Activated CD4-positive, alpha-beta T cell treated with anti-CD3 and anti-CD28 coated beads, Interleukin-2, amount 10 ng/mL, durations not matched to agents 7 days and 5 days (primary cell): ENCODE data around the gene GRIA2. TPM values are rescaled to one million over a fixed set of nuclear protein-coding genes. Genes with fewer than 3 reads are reported as not detected.
"Not testable (repeated sequence)": the region's sequence is repeated elsewhere in the genome, so short reads cannot be mapped to it uniquely, and the experiment has no call there.

Experiments used
- CTCF ChIA-PET: fragments of 350-600 bp; sonication (Branson Sonifier 250); formaldehyde crosslinking; loops from one replicate; lab custom pipeline; 2021; ENCODE audit warnings: antibody characterized with exemption; lab: Charles Lee
- POLR2A ChIA-PET: fragments of 350-600 bp; sonication (Branson Sonifier 250); formaldehyde crosslinking; loops from one replicate; lab custom pipeline; 2021; ENCODE audit warnings: antibody characterized with exemption; lab: Charles Lee
- DNase-seq: peaks from one replicate; pipeline ENCODE4 v3.0.0-alpha.2; 2020
- H3K27ac Mint-ChIP-seq: one replicate; pipeline ENCODE4 v1.8.0; 2021; ENCODE audit warnings: mild to moderate bottlenecking, moderate library complexity, mixed read lengths
- H3K27me3 Mint-ChIP-seq: one replicate; pipeline ENCODE4 v1.8.0; 2021; ENCODE audit warnings: mixed read lengths
- H3K36me3 Mint-ChIP-seq: one replicate; pipeline ENCODE4 v1.8.0; 2021; ENCODE audit warnings: low read depth, mixed read lengths
- H3K4me1 Mint-ChIP-seq: one replicate; pipeline ENCODE4 v1.8.0; 2021; ENCODE audit warnings: mixed read lengths
- H3K4me3 Mint-ChIP-seq: one replicate; pipeline ENCODE4 v1.8.0; 2021; ENCODE audit warnings: mild to moderate bottlenecking, moderate library complexity, mixed read lengths
- H3K9me3 Mint-ChIP-seq: one replicate; pipeline ENCODE4 v1.8.0; 2021; ENCODE audit warnings: mixed read lengths
- total RNA-seq, 2 experiments: library from RNA; stranded (reverse); gene quantifications; one replicate each; pipeline ENCODE4 v1.2.3, GENCODE V29; 2021

The GRIA2 gene
- not detected for total RNA-seq

DNA sequence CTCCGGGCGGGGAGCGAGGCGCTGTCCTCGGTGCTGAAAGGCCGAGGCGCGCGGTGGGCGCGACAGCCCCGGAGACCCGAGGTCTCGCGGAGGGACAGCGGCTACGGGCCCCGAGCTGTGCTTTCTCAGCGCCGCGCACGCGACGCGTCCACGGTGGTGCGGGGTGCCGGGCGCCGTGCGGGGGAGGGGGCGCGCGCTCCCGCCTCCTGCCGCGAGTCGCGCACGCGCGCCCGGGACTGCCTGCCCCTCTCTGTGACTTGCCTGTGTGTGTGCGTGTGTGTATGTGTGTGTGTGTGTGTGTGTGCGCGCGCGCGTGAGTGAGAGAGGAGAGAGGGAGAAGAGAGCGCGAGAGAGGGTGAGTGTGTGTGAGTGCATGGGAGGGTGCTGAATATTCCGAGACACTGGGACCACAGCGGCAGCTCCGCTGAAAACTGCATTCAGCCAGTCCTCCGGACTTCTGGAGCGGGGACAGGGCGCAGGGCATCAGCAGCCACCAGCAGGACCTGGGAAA is at the start of gene GRIA2:
GRIA2 (plus strand) TSS at position 358 of the 511 bp plus-strand sequence. CDS start 315 bp downstream, outside the sequence.
- Mint-ChIP-seq H3K9me3 (no peaks in the 10 kb centered on the region), H3K27ac (peak within 1 kb of the TSS; percentile 41), H3K4me3 (no peak within 1 kb of the TSS), H3K4me1 (peaks cover 2% of the 10 kb centered on the region), H3K27me3 (peaks cover 36% of the 10 kb centered on the region), H3K36me3 (no peaks in the 10 kb centered on the region)
- peak; percentile 26 for DNase-seq
- ChIA-PET CTCF (no interaction called here), POLR2A (no interaction called here)

- CTCF ChIA-PET, result no interaction called here
- Mint-ChIP-seq H3K4me1 (no peaks in the 10 kb centered on the region), H3K4me3 (no peak overlapping the region), H3K27me3 (no peaks in the 10 kb centered on the region), H3K27ac (no peak overlapping the region), H3K9me3 (no peaks in the 10 kb centered on the region), H3K36me3 (no peaks in the 10 kb centered on the region)
- no peak for DNase-seq
- POLR2A ChIA-PET, result no interaction called here
These were observed 48.5 kb upstream of the GRIA2 start for GRCh38 chr4:157172011-157172410.

GRCh38 chr4:157180268-157180667 is 40.3 kb upstream of the GRIA2 start:
- H3K4me3 Mint-ChIP-seq, POLR2A ChIA-PET, DNase-seq, H3K9me3 Mint-ChIP-seq, H3K27me3 Mint-ChIP-seq, H3K4me1 Mint-ChIP-seq, H3K27ac Mint-ChIP-seq, H3K36me3 Mint-ChIP-seq, CTCF ChIA-PET: not testable (repeated sequence)

- DNase-seq, result no peak
- H3K4me1 Mint-ChIP-seq, result no peaks in the 10 kb centered on the region
- H3K9me3 Mint-ChIP-seq, result peaks cover 3% of the 10 kb centered on the region
- no peak overlapping the region for H3K27ac Mint-ChIP-seq
- no peak overlapping the region for H3K4me3 Mint-ChIP-seq
- ChIA-PET CTCF (no interaction called here), POLR2A (no interaction called here)
- no peaks in the 10 kb centered on the region for H3K27me3 Mint-ChIP-seq
- H3K36me3 Mint-ChIP-seq, result no peaks in the 10 kb centered on the region
These were observed 36.2 kb upstream of the GRIA2 start for GRCh38 chr4:157184300-157184699.

- ChIA-PET CTCF (no interaction called here), POLR2A (no interaction called here)
- Mint-ChIP-seq H3K9me3 (peaks cover 3% of the 10 kb centered on the region), H3K36me3 (no peaks in the 10 kb centered on the region), H3K27ac (no peak overlapping the region), H3K4me1 (no peaks in the 10 kb centered on the region), H3K27me3 (no peaks in the 10 kb centered on the region), H3K4me3 (no peak overlapping the region)
- no peak for DNase-seq
These were observed 35.2 kb upstream of the GRIA2 start for GRCh38 chr4:157185363-157185762.

DNA sequence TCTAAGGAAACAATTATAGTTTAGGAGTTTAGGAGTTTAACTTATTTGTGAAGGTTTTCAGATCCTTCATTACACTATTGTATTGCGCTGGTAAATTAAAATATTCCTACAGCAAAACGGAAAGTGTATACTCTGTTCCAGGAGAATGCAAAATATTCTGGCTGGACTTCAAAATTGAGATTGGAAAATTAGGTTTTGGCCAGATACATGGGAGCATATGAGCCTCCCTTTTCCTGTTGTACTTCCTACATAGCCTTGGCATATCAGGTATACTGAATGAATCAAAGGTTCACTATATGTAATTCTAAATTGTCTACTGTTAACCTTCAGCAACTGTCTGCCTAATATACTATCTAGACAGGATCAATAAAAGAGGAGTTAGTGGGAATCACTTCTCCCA is 25.2 kb upstream of the GRIA2 start:
- no peaks in the 10 kb centered on the region for H3K27me3 Mint-ChIP-seq
- ChIA-PET CTCF (no interaction called here), POLR2A (no interaction called here)
- H3K27ac Mint-ChIP-seq, result no peak overlapping the region
- H3K4me1 Mint-ChIP-seq, result no peaks in the 10 kb centered on the region
- no peaks in the 10 kb centered on the region for H3K36me3 Mint-ChIP-seq
- H3K4me3 Mint-ChIP-seq, result no peak overlapping the region
- H3K9me3 Mint-ChIP-seq, result peaks cover 2% of the 10 kb centered on the region
- no peak for DNase-seq

- H3K36me3 Mint-ChIP-seq, result no peaks in the 10 kb centered on the region
- H3K4me3 Mint-ChIP-seq, result no peak overlapping the region
- ChIA-PET POLR2A (no interaction called here), CTCF (no interaction called here)
- no peaks in the 10 kb centered on the region for H3K9me3 Mint-ChIP-seq
- no peak overlapping the region for H3K27ac Mint-ChIP-seq
- no peak for DNase-seq
- no peaks in the 10 kb centered on the region for H3K27me3 Mint-ChIP-seq
- H3K4me1 Mint-ChIP-seq, result no peaks in the 10 kb centered on the region
These were observed 24.5 kb upstream of the GRIA2 start for GRCh38 chr4:157196046-157196445.

- ChIA-PET CTCF (no interaction called here), POLR2A (no interaction called here)
- Mint-ChIP-seq H3K27ac (no peak overlapping the region), H3K36me3 (no peaks in the 10 kb centered on the region), H3K9me3 (no peaks in the 10 kb centered on the region), H3K4me1 (no peaks in the 10 kb centered on the region), H3K4me3 (no peak overlapping the region), H3K27me3 (no peaks in the 10 kb centered on the region)
- DNase-seq, result peak; percentile 10
These were observed 15.8 kb upstream of the GRIA2 start for GRCh38 chr4:157204634-157205244.

GRCh38 chr4:157217708-157218107 is 2.8 kb upstream of the GRIA2 start:
- no peaks in the 10 kb centered on the region for H3K36me3 Mint-ChIP-seq
- peaks cover 26% of the 10 kb centered on the region for H3K27me3 Mint-ChIP-seq
- H3K4me1 Mint-ChIP-seq, result peaks cover 2% of the 10 kb centered on the region
- no peak for DNase-seq
- no peak overlapping the region for H3K27ac Mint-ChIP-seq
- CTCF ChIA-PET, result no interaction called here
- POLR2A ChIA-PET, result no interaction called here
- H3K4me3 Mint-ChIP-seq, result no peak overlapping the region
- H3K9me3 Mint-ChIP-seq, result no peaks in the 10 kb centered on the region

DNA sequence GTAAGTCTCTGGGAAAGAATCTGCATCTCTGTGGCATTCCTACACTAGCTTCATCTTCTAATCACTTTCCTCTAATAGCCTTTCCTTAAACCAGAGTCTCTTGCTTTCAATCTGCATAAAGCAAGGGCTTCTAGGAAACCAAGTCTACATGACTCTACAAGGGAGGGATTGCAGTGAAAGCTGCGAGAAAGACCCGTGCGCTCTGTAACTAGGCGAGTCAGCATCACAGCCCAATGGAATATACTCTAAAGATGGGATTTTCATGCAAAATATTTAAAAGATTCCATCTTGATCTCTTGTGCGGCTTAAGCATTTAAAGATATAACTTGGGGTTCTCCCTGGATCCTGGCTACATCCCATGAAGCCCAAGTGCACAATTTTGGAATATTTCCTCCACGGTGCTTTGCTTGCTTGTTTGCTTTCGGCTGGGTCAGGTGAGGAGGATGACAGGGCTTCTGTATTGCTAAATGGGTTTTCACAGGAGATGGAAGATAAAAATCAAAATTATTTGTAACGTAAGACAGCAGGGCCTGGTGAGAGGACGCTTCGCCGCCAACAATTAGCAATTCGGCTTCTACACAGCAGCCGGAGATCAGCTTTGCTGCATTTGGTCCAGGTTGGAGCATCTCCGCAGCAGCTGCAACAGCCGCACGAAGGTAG is 687 bp upstream of the GRIA2 start:
- Mint-ChIP-seq H3K4me1 (peaks cover 2% of the 10 kb centered on the region), H3K36me3 (no peaks in the 10 kb centered on the region), H3K4me3 (no peak overlapping the region), H3K27ac (no peak overlapping the region), H3K9me3 (no peaks in the 10 kb centered on the region), H3K27me3 (peaks cover 36% of the 10 kb centered on the region)
- no peak for DNase-seq
- ChIA-PET POLR2A (no interaction called here), CTCF (no interaction called here)

DNA sequence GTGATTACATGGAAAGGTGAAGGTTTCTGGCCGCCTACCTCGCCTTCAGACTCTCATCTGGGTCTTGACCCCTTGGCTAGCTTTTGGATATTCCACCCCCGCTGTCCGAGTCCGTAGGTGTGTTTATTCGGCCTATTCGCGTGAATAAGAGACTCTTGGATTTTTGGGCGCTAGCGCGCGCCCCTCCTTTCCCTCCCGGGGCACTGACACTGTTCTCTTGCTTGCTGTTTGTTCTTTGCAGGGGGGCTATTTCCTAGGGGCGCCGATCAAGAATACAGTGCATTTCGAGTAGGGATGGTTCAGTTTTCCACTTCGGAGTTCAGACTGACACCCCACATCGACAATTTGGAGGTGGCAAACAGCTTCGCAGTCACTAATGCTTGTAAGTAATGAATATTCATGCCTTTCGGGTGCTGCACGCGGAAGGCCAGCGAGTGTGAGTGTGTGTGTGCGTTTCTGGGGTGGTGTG is 932 bp downstream of the GRIA2 start:
- H3K27me3 Mint-ChIP-seq, result peaks cover 36% of the 10 kb centered on the region
- no peak overlapping the region for H3K4me3 Mint-ChIP-seq
- DNase-seq, result no peak
- no peaks in the 10 kb centered on the region for H3K36me3 Mint-ChIP-seq
- H3K27ac Mint-ChIP-seq, result peak overlapping the region; percentile 41
- CTCF ChIA-PET, result interaction anchor here (0.9 kb wide), 1 partner anchor 12 kb away, joined by 3 read pairs; no protein-coding TSS in a partner anchor
- no peaks in the 10 kb centered on the region for H3K9me3 Mint-ChIP-seq
- POLR2A ChIA-PET, result no interaction called here
- peaks cover 2% of the 10 kb centered on the region for H3K4me1 Mint-ChIP-seq

- H3K4me3 Mint-ChIP-seq, result no peak overlapping the region
- H3K27me3 Mint-ChIP-seq, result peaks cover 36% of the 10 kb centered on the region
- CTCF ChIA-PET, result interaction anchor here (0.9 kb wide), 1 partner anchor 12 kb away, joined by 3 read pairs; no protein-coding TSS in a partner anchor
- POLR2A ChIA-PET, result no interaction called here
- peaks cover 2% of the 10 kb centered on the region for H3K4me1 Mint-ChIP-seq
- H3K36me3 Mint-ChIP-seq, result no peaks in the 10 kb centered on the region
- H3K27ac Mint-ChIP-seq, result no peak overlapping the region
- no peak for DNase-seq
- H3K9me3 Mint-ChIP-seq, result no peaks in the 10 kb centered on the region
These were observed 1.6 kb downstream of the GRIA2 start for GRCh38 chr4:157221895-157222770.

GRCh38 chr4:157222771-157223160 is 2.2 kb downstream of the GRIA2 start:
- POLR2A ChIA-PET, result no interaction called here
- no peak overlapping the region for H3K27ac Mint-ChIP-seq
- no peaks in the 10 kb centered on the region for H3K36me3 Mint-ChIP-seq
- DNase-seq, result no peak
- no peaks in the 10 kb centered on the region for H3K9me3 Mint-ChIP-seq
- CTCF ChIA-PET, result no interaction called here
- H3K4me1 Mint-ChIP-seq, result peaks cover 2% of the 10 kb centered on the region
- no peak overlapping the region for H3K4me3 Mint-ChIP-seq
- H3K27me3 Mint-ChIP-seq, result peaks cover 36% of the 10 kb centered on the region
